ENCODE data around the gene CD1B.

Gene CD1B

DNA sequence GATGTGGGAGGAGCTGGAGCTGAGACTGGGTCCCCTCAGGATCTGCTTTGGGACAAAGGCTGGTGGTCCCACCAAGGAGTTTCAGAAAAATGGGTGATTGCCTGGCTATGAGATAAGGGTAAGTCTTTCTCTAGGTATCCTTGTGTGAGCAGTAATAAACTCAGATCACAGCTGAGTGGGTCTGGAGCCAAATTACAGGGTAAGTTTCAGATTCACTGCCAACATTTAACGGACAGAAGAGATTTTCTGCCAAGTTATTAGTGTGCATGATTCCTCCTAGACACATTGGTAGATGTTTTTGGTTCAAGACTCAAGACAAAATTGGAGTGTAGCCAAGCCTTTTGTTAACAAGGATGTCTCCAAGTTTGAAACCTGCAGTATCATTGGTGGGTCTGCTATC, 7.5 kb downstream of the CD1B start:
- TF ChIP-seq NFIC (IDR thresholded peaks at IDR 0.05) = no peak
- TF ChIP-seq, protein P1, sequence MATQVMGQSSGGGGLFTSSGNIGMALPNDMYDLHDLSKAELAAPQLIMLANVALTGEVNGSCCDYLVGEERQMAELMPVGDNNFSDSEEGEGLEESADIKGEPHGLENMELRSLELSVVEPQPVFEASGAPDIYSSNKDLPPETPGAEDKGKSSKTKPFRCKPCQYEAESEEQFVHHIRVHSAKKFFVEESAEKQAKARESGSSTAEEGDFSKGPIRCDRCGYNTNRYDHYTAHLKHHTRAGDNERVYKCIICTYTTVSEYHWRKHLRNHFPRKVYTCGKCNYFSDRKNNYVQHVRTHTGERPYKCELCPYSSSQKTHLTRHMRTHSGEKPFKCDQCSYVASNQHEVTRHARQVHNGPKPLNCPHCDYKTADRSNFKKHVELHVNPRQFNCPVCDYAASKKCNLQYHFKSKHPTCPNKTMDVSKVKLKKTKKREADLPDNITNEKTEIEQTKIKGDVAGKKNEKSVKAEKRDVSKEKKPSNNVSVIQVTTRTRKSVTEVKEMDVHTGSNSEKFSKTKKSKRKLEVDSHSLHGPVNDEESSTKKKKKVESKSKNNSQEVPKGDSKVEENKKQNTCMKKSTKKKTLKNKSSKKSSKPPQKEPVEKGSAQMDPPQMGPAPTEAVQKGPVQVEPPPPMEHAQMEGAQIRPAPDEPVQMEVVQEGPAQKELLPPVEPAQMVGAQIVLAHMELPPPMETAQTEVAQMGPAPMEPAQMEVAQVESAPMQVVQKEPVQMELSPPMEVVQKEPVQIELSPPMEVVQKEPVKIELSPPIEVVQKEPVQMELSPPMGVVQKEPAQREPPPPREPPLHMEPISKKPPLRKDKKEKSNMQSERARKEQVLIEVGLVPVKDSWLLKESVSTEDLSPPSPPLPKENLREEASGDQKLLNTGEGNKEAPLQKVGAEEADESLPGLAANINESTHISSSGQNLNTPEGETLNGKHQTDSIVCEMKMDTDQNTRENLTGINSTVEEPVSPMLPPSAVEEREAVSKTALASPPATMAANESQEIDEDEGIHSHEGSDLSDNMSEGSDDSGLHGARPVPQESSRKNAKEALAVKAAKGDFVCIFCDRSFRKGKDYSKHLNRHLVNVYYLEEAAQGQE (IDR thresholded peaks at IDR 0.05; ENCODE audit: low read depth) = no peak
- TF ChIP-seq, protein P2, sequence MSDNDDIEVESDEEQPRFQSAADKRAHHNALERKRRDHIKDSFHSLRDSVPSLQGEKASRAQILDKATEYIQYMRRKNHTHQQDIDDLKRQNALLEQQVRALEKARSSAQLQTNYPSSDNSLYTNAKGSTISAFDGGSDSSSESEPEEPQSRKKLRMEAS (IDR thresholded peaks at IDR 0.05) = no peak
- no peak for TF ChIP-seq YY1 (IDR thresholded peaks at IDR 0.05; ENCODE audit: low read depth)
- TF ChIP-seq, protein P3, sequence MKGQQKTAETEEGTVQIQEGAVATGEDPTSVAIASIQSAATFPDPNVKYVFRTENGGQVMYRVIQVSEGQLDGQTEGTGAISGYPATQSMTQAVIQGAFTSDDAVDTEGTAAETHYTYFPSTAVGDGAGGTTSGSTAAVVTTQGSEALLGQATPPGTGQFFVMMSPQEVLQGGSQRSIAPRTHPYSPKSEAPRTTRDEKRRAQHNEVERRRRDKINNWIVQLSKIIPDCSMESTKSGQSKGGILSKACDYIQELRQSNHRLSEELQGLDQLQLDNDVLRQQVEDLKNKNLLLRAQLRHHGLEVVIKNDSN (IDR thresholded peaks at IDR 0.05) = no peak
- no peak for TF ChIP-seq TCF12 (IDR thresholded peaks at IDR 0.05; ENCODE audit: low read depth)
- no peak for TF ChIP-seq ZBTB7A (IDR thresholded peaks at IDR 0.05; ENCODE audit: low read depth)
- TF ChIP-seq CREB1 (IDR thresholded peaks at IDR 0.05; ENCODE audit: low read depth) = no peak
- no peak for TF ChIP-seq CEBPB (IDR thresholded peaks at IDR 0.05)

DNA sequence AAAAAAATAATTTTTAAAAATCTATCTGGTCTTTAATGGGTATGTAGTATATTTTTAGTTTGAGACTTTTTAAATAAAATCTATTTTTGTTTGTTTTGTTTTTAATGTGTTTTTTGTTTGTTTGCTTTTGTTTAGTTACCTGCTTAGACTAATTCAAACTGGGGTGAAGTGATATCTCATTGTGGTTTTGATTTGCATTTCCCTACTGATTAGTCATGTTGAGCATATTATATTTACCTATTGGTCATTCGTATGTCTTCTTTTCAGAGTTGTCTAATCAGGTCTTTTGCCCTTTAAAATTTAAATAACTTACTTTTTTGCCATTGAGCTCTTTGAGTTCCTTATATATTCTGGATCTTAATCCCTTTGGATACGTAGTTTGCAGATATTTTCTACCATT, 20.3 kb downstream of the CD1B start:
- TF ChIP-seq, protein P1 (IDR thresholded peaks at IDR 0.05; ENCODE audit: low read depth) = no peak
- TF ChIP-seq TEAD4 (IDR thresholded peaks at IDR 0.05) (no peak), TCF12 (IDR thresholded peaks at IDR 0.05; ENCODE audit: low read depth) (no peak), RAD21 (IDR thresholded peaks at IDR 0.05; ENCODE audit: low read depth) (no peak), TAF1 (IDR thresholded peaks at IDR 0.05; ENCODE audit: low read depth) (no peak), ZBTB7A (IDR thresholded peaks at IDR 0.05; ENCODE audit: low read depth) (no peak), CREB1 (IDR thresholded peaks at IDR 0.05; ENCODE audit: low read depth) (no peak)
- TF ChIP-seq, protein P2 (IDR thresholded peaks at IDR 0.05) = no peak

DNA sequence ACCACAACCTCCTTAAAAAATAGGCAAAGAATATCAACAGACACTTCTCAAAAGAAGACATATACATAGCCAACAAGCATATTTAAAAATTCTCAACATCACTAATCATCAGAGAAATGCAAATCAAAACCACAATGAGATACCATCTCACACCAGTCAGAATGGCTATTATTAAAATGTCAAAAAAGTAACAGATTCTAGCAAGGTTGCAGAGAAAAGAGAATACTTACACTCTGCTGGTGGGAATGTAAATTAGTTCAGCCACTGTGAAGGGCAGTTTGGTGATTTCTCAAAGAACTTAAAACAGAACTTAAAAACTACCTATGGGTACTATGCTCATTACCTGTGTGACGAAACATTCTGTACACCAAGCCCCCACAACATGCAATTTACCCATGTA, 20.7 kb downstream of the CD1B start:
- TF ChIP-seq TAF1 (IDR thresholded peaks at IDR 0.05; ENCODE audit: low read depth) (no peak), EGR1 (IDR thresholded peaks at IDR 0.05) (no peak), ZBTB7A (IDR thresholded peaks at IDR 0.05; ENCODE audit: low read depth) (no peak), TCF12 (IDR thresholded peaks at IDR 0.05; ENCODE audit: low read depth) (no peak), CEBPB (IDR thresholded peaks at IDR 0.05) (no peak), YY1 (IDR thresholded peaks at IDR 0.05; ENCODE audit: low read depth) (no peak), NFIC (IDR thresholded peaks at IDR 0.05) (no peak), EP300 (IDR thresholded peaks at IDR 0.05; ENCODE audit: borderline replicate concordance) (no peak), TEAD4 (IDR thresholded peaks at IDR 0.05) (no peak), RAD21 (IDR thresholded peaks at IDR 0.05; ENCODE audit: low read depth) (no peak), FOXM1 (IDR thresholded peaks at IDR 0.05; ENCODE audit: borderline replicate concordance, low read depth) (no peak), CREB1 (IDR thresholded peaks at IDR 0.05; ENCODE audit: low read depth) (no peak)
- TF ChIP-seq, protein P2 (IDR thresholded peaks at IDR 0.05) = no peak
- TF ChIP-seq, protein P3 (IDR thresholded peaks at IDR 0.05) = no peak
- TF ChIP-seq, protein P1 (IDR thresholded peaks at IDR 0.05; ENCODE audit: low read depth) = no peak

DNA sequence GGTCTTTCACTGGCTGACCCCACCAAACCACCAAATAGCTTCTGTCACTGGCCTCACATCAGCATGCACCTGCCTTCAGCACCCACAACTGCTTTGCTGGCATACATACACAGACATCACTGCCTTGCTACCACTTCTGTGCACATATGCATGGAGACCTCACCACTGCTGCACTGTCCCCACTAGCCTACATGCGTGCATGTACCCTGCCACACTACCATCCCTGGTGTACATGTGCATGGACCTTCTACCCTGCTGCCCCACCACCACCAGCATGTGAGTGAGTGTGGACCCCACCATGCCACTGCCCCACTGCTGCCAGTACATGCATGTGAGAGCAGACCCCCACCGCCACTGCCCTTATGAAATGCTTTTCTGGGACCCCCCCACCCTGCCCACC, 35.5 kb downstream of the CD1B start:
- TF ChIP-seq CEBPB (IDR thresholded peaks at IDR 0.05) (no peak), EP300 (IDR thresholded peaks at IDR 0.05; ENCODE audit: borderline replicate concordance) (no peak), YY1 (IDR thresholded peaks at IDR 0.05; ENCODE audit: low read depth) (no peak), FOXM1 (IDR thresholded peaks at IDR 0.05; ENCODE audit: borderline replicate concordance, low read depth) (no peak), RAD21 (IDR thresholded peaks at IDR 0.05; ENCODE audit: low read depth) (no peak), ZBTB7A (IDR thresholded peaks at IDR 0.05; ENCODE audit: low read depth) (no peak), TCF12 (IDR thresholded peaks at IDR 0.05; ENCODE audit: low read depth) (no peak), CREB1 (IDR thresholded peaks at IDR 0.05; ENCODE audit: low read depth) (no peak), NFIC (IDR thresholded peaks at IDR 0.05) (no peak), TEAD4 (IDR thresholded peaks at IDR 0.05) (no peak), EGR1 (IDR thresholded peaks at IDR 0.05) (no peak), TAF1 (IDR thresholded peaks at IDR 0.05; ENCODE audit: low read depth) (no peak)
- TF ChIP-seq, protein P1 (IDR thresholded peaks at IDR 0.05; ENCODE audit: low read depth) = no peak
- TF ChIP-seq, protein P2 (IDR thresholded peaks at IDR 0.05) = no peak
- TF ChIP-seq, protein P3 (IDR thresholded peaks at IDR 0.05) = no peak
